Endothelial cell of umbilical vein (primary cell): Measurements from ENCODE around the gene ZNF672.

Experiments used
- CTCF ChIP-seq, 2 donors: IDR thresholded peaks; 1 replicate in 1 of 2; 2 replicates in 1 of 2; pipeline ENCODE4 v1.5.1; 2011; ENCODE audit warnings: low read length in 2 of 2, mild to moderate bottlenecking in 2 of 2, moderate library complexity in 2 of 2, control low read depth in 1 of 2, inconsistent platforms in 1 of 2, low read depth in 1 of 2; ENCODE audit not compliant: insufficient read depth in 1 of 2; ENCODE audit errors: extremely low read depth in 1 of 2
- EZH2 ChIP-seq: IDR thresholded peaks from 2 replicates; pipeline ENCODE4 v1.6.1; 2012; ENCODE audit warnings: borderline replicate concordance, low read depth, mild to moderate bottlenecking, moderate library complexity, low read length, inconsistent platforms; ENCODE audit not compliant: severe bottlenecking
- GATA2 ChIP-seq: IDR thresholded peaks from 2 replicates; pipeline ENCODE4 v1.7.0; 2011; ENCODE audit warnings: low read depth, mild to moderate bottlenecking, moderate library complexity, mixed read lengths, low read length; ENCODE audit not compliant: insufficient read length, insufficient read depth
- POLR2A ChIP-seq: IDR thresholded peaks from 2 replicates; pipeline ENCODE4 v1.6.1; 2012; ENCODE audit warnings: low read depth, mild to moderate bottlenecking, control low read depth, low read length

GRCh38 chr1:248860007-248860406 is 22.0 kb downstream of the ZNF672 start:
- TF ChIP-seq CTCF (IDR thresholded peaks at IDR 0.05; ENCODE audit: extremely low read depth in 1 of 2, insufficient read depth in 1 of 2, low read depth in 1 of 2, low read length in 2 of 2) (no peak), POLR2A (no peak), GATA2 (no peak), EZH2 (no peak)
